ENCODE results near the gene WWOX. TPM values are rescaled to one million over a fixed set of nuclear protein-coding genes. Genes with fewer than 3 reads are reported as not detected.

Gene WWOX
- total RNA-seq, 6 experiments from 2014 or later = 0.46 to 3.4 (median 1.3) TPM

DNA sequence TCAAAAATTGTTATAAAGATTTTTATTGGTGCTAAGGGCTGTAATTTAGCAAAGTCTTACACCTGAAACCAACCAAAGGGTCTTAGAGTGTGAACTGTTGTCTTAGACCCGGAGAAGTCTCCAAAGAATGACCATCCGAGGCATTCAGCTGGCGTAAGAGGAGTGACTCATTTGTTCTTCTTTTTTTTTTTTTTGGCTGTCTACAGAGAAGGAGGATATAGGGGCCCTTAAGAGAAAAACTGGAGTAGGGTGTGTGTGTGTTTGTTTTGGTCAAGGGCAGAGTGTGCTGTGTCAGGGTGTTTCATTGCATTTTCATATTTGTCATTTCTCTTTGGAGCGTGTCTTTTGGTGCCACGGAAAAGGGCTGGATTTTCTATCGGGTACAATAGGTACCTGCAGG, 508.0 kb downstream of the WWOX start:
- Mint-ChIP-seq H3K27ac (no peak overlapping the region), H3K4me1 (ENCODE audit: low read depth) (no peaks in the 10 kb centered on the region), H3K36me3 (ENCODE audit: low read depth) (peaks cover 7% of the 10 kb centered on the region), H3K27me3 (ENCODE audit: insufficient read depth) (no peaks in the 10 kb centered on the region), H3K4me3 (no peak overlapping the region), H3K9me3 (peaks cover 55% of the 10 kb centered on the region)
- no peak for DNase-seq
- TF ChIP-seq, protein P1, sequence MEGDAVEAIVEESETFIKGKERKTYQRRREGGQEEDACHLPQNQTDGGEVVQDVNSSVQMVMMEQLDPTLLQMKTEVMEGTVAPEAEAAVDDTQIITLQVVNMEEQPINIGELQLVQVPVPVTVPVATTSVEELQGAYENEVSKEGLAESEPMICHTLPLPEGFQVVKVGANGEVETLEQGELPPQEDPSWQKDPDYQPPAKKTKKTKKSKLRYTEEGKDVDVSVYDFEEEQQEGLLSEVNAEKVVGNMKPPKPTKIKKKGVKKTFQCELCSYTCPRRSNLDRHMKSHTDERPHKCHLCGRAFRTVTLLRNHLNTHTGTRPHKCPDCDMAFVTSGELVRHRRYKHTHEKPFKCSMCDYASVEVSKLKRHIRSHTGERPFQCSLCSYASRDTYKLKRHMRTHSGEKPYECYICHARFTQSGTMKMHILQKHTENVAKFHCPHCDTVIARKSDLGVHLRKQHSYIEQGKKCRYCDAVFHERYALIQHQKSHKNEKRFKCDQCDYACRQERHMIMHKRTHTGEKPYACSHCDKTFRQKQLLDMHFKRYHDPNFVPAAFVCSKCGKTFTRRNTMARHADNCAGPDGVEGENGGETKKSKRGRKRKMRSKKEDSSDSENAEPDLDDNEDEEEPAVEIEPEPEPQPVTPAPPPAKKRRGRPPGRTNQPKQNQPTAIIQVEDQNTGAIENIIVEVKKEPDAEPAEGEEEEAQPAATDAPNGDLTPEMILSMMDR (IDR thresholded peaks at IDR 0.05) = no peak

GRCh38 chr16:78608305-78608776, 508.9 kb downstream of the WWOX start:
- Mint-ChIP-seq H3K27me3 (ENCODE audit: insufficient read depth) (no peaks in the 10 kb centered on the region), H3K4me3 (no peak overlapping the region), H3K36me3 (ENCODE audit: low read depth) (peaks cover 7% of the 10 kb centered on the region), H3K4me1 (ENCODE audit: low read depth) (no peaks in the 10 kb centered on the region), H3K27ac (no peak overlapping the region), H3K9me3 (peaks cover 53% of the 10 kb centered on the region)
- TF ChIP-seq, protein P1 (IDR thresholded peaks at IDR 0.05) = no peak
- DNase-seq = no peak

DNA sequence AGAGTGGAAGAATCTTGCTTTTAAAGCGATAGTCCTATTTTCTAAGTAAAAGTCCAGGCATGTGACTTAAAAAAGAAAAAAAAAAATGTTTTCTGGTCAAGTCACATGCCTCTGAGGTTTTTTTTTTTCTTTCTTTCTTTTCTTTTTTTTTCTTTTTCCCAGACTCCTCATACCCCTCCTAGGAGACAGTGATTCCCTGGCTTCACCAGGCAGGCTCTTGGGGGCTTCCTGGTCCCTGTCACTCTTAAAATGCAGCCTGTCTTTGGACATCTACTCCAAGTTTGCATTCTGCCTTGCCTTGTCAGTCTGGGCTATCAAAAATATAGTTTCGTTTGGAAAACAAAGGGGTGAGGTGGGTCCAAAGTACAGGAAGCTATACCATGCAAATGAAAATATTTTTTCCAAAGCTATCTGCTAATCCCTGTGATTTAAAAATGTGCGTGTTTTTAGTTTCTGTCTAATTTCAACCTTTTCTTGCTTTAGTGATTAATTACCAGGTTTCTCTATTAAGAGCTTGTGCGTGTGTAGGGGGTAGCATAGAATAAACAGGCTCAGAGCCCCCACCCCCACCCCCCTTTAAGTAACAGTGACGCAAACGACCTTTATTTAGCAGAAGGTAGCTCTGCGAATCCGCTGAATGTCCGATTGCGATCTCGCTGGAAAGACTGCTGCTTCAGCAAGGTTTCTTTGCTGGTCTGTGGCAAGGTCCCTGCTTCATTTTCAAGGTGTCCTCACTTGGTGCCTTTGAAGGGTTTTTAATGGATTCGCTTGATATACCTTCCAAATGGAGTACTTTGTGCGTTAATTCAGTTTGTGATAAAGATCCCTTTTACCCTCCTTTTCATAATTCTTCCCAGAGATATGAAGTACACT, 510.2 kb downstream of the WWOX start:
- no peaks in the 10 kb centered on the region for H3K4me1 Mint-ChIP-seq (ENCODE audit: low read depth)
- H3K27ac Mint-ChIP-seq = no peak overlapping the region
- peaks cover 7% of the 10 kb centered on the region for H3K36me3 Mint-ChIP-seq (ENCODE audit: low read depth)

GRCh38 chr16:78611318-78611717, 511.9 kb downstream of the WWOX start:
- Mint-ChIP-seq H3K4me3 (no peak overlapping the region), H3K27me3 (ENCODE audit: insufficient read depth) (no peaks in the 10 kb centered on the region), H3K9me3 (peaks cover 53% of the 10 kb centered on the region), H3K27ac (no peak overlapping the region), H3K36me3 (ENCODE audit: low read depth) (peaks cover 7% of the 10 kb centered on the region), H3K4me1 (ENCODE audit: low read depth) (no peaks in the 10 kb centered on the region)
- TF ChIP-seq, protein P1 (IDR thresholded peaks at IDR 0.05) = no peak
- DNase-seq = no peak

More for the DNA sequence above, 510.2 kb downstream of the WWOX start:
- Mint-ChIP-seq H3K27me3 (ENCODE audit: insufficient read depth) (no peaks in the 10 kb centered on the region), H3K4me3 (no peak overlapping the region), H3K9me3 (peaks cover 61% of the 10 kb centered on the region)
- DNase-seq = no peak
- TF ChIP-seq, protein P1 (IDR thresholded peaks at IDR 0.05) = no peak

DNA sequence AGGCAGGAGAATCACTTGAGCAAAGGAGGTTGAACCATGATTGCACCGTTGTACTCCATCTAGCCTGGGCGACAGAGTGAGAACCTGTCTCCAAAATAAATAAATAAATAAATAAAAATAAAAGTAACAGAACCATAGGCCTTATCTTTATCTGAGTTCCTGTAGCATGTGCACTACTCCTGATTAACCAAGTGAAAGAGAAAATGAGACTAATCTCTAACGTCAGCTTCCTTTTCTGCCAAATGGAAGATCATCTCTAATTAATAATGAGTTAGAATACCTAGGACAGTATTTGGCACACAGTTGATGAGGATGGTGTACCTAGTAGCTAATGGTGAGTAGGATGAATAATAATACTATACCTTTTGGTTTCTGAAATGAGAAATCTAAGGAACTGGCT, 520.4 kb downstream of the WWOX start:
- TF ChIP-seq, protein P1 (IDR thresholded peaks at IDR 0.05) = no peak
- Mint-ChIP-seq H3K27me3 (ENCODE audit: insufficient read depth) (no peaks in the 10 kb centered on the region; the same call in 1 of the 2 replicates), H3K4me3 (no peak overlapping the region), H3K4me1 (ENCODE audit: low read depth) (no peaks in the 10 kb centered on the region), H3K27ac (no peak overlapping the region), H3K36me3 (ENCODE audit: low read depth) (peaks cover 5% of the 10 kb centered on the region; the same call in 1 of the 2 replicates), H3K9me3 (peaks cover 53% of the 10 kb centered on the region)
- no peak for DNase-seq
